ENCODE measurements around the gene ANGPTL4. TPM values are rescaled to one million over a fixed set of nuclear protein-coding genes. Genes with fewer than 3 reads are reported as not detected.

The ANGPTL4 gene
- total and polyA plus RNA-seq, 2 of the 13 experiments (the other 11 are each of a cell fraction or from before 2014, with no cell fraction given) = 0.80 to 21.7 TPM

- TF ChIP-seq ZBTB33 (CRISPR knock-in tag; IDR thresholded peaks at IDR 0.05) (peak; percentile 70), ZNF501 (CRISPR knock-in tag; IDR thresholded peaks at IDR 0.05) (peak; percentile 17; the same call in 1 of the 2 replicates), TIGD3 (CRISPR knock-in tag; IDR thresholded peaks at IDR 0.05; ENCODE audit: borderline replicate concordance) (no peak), SP2 (CRISPR knock-in tag; IDR thresholded peaks at IDR 0.05) (no peak), ZNF609 (CRISPR knock-in tag; IDR thresholded peaks at IDR 0.05; ENCODE audit: borderline replicate concordance) (0 out of 2 replicates have a peak, but pooled peaks have one; percentile 14), POGZ (CRISPR knock-in tag; IDR thresholded peaks at IDR 0.05) (0 out of 2 replicates have a peak, but pooled peaks have one; percentile 58), AFF4 (CRISPR knock-in tag; IDR thresholded peaks at IDR 0.05) (no peak), SKIL (CRISPR knock-in tag; IDR thresholded peaks at IDR 0.05; ENCODE audit: borderline replicate concordance) (peak; percentile 71; the same call in 1 of the 2 replicates), ZNF558 (CRISPR knock-in tag; IDR thresholded peaks at IDR 0.05; ENCODE audit: borderline replicate concordance) (no peak), CSRNP1 (CRISPR knock-in tag; IDR thresholded peaks at IDR 0.05) (no peak)
These were observed 8.1 kb upstream of the ANGPTL4 start (continued) for GRCh38 chr19:8355631-8356402.
